Measurements from ENCODE around the gene FLT1.

The FLT1 gene

DNA sequence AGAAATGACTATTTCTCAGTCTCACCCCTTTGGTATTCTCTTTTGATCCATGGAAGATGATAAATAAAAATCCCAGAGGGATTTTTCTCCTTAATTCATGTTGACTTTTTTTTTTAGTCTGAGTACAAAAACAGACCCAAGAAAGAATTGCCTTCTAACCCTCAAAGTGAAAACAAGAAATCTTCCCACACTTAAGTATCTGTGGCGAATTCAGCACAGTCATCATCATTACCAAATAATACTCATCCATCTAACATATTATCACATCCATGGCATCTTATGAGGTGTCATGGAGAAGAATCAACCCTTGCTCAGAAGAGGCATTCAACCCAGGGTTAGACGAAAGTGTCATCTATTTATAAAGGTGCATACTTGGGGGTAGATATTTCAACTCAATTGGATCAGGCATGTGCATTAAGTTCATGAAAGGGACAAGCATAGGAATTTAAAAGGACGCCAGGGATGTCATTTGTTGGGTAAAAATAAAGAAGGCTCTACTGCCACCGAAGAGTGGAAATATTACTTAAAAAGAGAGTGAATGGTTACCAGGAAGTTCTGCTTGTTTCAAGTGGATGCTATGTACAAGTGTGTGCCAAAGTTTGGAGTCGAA, 101.9 kb downstream of the FLT1 start:
- POLR2A ChIA-PET: no interaction called here
- no peak for TF ChIP-seq FOXK2 (IDR thresholded peaks at IDR 0.05)
- TF ChIP-seq SP1 (IDR thresholded peaks at IDR 0.05): no peak
- DNase-seq (ENCODE audit: extremely low spot score): no peak
- CTCF ChIA-PET: no interaction called here

DNA sequence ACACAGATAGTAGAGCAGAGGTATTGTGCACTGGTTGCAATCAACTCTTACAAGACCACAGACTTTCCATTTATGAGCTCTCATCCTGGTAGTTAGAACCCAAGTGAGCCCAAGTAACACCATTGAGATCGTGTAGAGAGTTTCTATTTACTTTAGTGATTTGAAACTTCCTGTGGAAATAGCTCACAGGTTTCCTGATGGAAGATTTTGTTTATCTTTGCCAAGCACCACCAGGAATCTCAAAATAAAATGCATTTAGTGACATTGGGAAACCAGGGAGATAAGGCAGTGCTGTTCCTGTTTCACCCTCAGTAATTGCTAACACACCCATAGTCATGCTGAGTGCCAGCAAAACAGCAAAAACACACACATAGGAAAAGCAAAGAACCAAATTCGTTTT, 102.5 kb downstream of the FLT1 start:
- no peak for TF ChIP-seq ZNF384 (IDR thresholded peaks at IDR 0.05)
- TF ChIP-seq FOXA1 (IDR thresholded peaks at IDR 0.05): no peak
- no peak for TF ChIP-seq L3MBTL2 (conservative IDR thresholded peaks at IDR 0.05)
- no peak for TF ChIP-seq NFRKB (IDR thresholded peaks at IDR 0.05)
- no peak for TF ChIP-seq FOXM1 (IDR thresholded peaks at IDR 0.05; ENCODE audit: borderline replicate concordance)
- TF ChIP-seq LEF1 (IDR thresholded peaks at IDR 0.05; ENCODE audit: borderline replicate concordance): no peak
- no peak for TF ChIP-seq BHLHE40 (IDR thresholded peaks at IDR 0.05; ENCODE audit: borderline replicate concordance)
- TF ChIP-seq TARDBP (IDR thresholded peaks at IDR 0.05): no peak
- no peak for TF ChIP-seq ARNT (IDR thresholded peaks at IDR 0.05)
- no peak for TF ChIP-seq SUZ12 (IDR thresholded peaks at IDR 0.05)
- no peak for TF ChIP-seq CTBP1 (IDR thresholded peaks at IDR 0.05; ENCODE audit: borderline replicate concordance)
- no peak for TF ChIP-seq ELF4 (IDR thresholded peaks at IDR 0.05)
- no peak for TF ChIP-seq FOXK2 (IDR thresholded peaks at IDR 0.05)
- TF ChIP-seq HDGF (IDR thresholded peaks at IDR 0.05; ENCODE audit: borderline replicate concordance): no peak
- TF ChIP-seq, protein P1, sequence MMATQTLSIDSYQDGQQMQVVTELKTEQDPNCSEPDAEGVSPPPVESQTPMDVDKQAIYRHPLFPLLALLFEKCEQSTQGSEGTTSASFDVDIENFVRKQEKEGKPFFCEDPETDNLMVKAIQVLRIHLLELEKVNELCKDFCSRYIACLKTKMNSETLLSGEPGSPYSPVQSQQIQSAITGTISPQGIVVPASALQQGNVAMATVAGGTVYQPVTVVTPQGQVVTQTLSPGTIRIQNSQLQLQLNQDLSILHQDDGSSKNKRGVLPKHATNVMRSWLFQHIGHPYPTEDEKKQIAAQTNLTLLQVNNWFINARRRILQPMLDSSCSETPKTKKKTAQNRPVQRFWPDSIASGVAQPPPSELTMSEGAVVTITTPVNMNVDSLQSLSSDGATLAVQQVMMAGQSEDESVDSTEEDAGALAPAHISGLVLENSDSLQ (IDR thresholded peaks at IDR 0.05): no peak
- no peak for TF ChIP-seq SP1 (IDR thresholded peaks at IDR 0.05)
- no peak for DNase-seq (ENCODE audit: extremely low spot score)
- ChIA-PET CTCF (no interaction called here), POLR2A (no interaction called here)

DNA sequence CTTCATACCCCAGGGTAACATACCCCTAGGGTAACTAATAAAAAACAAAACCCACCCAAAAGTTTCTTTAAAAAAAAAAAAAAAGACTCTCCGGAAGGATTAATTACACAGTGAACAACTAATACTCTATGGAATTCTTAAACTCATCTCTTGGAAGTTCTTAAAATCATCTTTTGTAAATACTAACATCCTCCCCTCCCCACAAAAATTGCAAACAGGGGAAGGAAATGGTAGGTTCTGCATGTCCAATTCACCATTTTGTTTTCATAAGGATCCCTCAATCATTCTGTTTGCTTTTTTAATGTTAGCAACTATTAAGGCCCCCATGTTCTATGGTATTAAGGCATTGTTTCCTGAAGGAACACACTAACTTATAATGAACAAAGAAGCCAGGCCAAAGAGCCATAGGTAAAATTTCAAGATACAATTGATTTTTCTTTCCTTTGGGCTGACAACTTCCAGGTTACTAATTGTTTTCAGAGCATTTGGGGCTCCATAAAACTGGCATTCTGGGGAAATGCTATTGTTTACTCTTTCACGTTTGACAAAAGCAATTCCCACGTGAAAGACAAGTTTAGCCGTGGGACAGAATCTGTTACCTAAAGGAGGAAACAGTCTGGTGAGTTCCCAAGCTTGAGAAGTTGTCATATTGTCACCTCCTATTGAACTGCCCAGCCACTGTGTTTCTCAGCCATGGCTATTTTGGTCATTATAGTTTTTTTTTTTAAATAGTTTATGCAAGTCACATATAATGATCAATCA, 107.0 kb downstream of the FLT1 start:
- TF ChIP-seq, protein P1 (IDR thresholded peaks at IDR 0.05): no peak
- TF ChIP-seq BHLHE40 (IDR thresholded peaks at IDR 0.05; ENCODE audit: borderline replicate concordance): no peak
- no peak for TF ChIP-seq NFRKB (IDR thresholded peaks at IDR 0.05)
- TF ChIP-seq ARNT (IDR thresholded peaks at IDR 0.05): no peak
- TF ChIP-seq L3MBTL2 (conservative IDR thresholded peaks at IDR 0.05): no peak
- no peak for TF ChIP-seq TARDBP (IDR thresholded peaks at IDR 0.05)
- no peak for TF ChIP-seq FOXA1 (IDR thresholded peaks at IDR 0.05)
- TF ChIP-seq SUZ12 (IDR thresholded peaks at IDR 0.05): no peak
- no peak for TF ChIP-seq ZNF384 (IDR thresholded peaks at IDR 0.05)
- TF ChIP-seq FOXM1 (IDR thresholded peaks at IDR 0.05; ENCODE audit: borderline replicate concordance): no peak
- no peak for TF ChIP-seq LEF1 (IDR thresholded peaks at IDR 0.05; ENCODE audit: borderline replicate concordance)
- TF ChIP-seq FOXK2 (IDR thresholded peaks at IDR 0.05): no peak
- no peak for TF ChIP-seq SP1 (IDR thresholded peaks at IDR 0.05)
- TF ChIP-seq ELF4 (IDR thresholded peaks at IDR 0.05): no peak
- no peak for TF ChIP-seq HDGF (IDR thresholded peaks at IDR 0.05; ENCODE audit: borderline replicate concordance)
- TF ChIP-seq CTBP1 (IDR thresholded peaks at IDR 0.05; ENCODE audit: borderline replicate concordance): no peak
- ChIA-PET POLR2A (interaction anchor here (0.7 kb wide), 1 partner anchor 23 kb away, joined by 3 read pairs; no protein-coding TSS in a partner anchor), CTCF (no interaction called here)
- no peak for DNase-seq (ENCODE audit: extremely low spot score)

DNA sequence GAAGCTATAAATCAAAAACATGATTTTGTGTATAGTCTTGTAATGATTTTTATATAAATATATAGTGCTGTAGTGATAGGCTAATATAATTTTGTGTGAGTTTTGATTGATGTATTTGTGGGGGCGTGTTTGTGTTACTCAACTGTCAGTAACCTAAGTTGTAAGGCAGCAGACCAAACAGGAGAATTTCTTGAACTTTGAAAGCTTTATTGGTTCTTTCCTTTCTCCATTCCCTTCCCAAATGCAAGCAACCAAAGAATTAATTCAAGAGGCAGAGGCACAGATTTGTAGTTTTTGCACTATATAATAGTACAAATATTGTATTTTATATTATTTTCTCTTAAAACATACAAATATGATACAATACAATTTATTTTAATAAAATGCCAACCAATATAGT, 109.6 kb downstream of the FLT1 start:
- ChIA-PET POLR2A (no interaction called here), CTCF (interaction anchor here (0.6 to 1.1 kb wide), 3 partner anchors 76 to 411 kb away, joined by 3 read pairs; no protein-coding TSS in a partner anchor)
- TF ChIP-seq ELF4 (IDR thresholded peaks at IDR 0.05) (no peak), FOXK2 (IDR thresholded peaks at IDR 0.05) (no peak), HDGF (IDR thresholded peaks at IDR 0.05; ENCODE audit: borderline replicate concordance) (no peak), L3MBTL2 (conservative IDR thresholded peaks at IDR 0.05) (no peak), ARNT (IDR thresholded peaks at IDR 0.05) (no peak), ZNF384 (IDR thresholded peaks at IDR 0.05) (no peak), NFRKB (IDR thresholded peaks at IDR 0.05) (no peak), CTBP1 (IDR thresholded peaks at IDR 0.05; ENCODE audit: borderline replicate concordance) (no peak), TARDBP (IDR thresholded peaks at IDR 0.05) (no peak), BHLHE40 (IDR thresholded peaks at IDR 0.05; ENCODE audit: borderline replicate concordance) (no peak), LEF1 (IDR thresholded peaks at IDR 0.05; ENCODE audit: borderline replicate concordance) (no peak)
- TF ChIP-seq, protein P1 (IDR thresholded peaks at IDR 0.05): no peak
- DNase-seq (ENCODE audit: extremely low spot score): no peak

DNA sequence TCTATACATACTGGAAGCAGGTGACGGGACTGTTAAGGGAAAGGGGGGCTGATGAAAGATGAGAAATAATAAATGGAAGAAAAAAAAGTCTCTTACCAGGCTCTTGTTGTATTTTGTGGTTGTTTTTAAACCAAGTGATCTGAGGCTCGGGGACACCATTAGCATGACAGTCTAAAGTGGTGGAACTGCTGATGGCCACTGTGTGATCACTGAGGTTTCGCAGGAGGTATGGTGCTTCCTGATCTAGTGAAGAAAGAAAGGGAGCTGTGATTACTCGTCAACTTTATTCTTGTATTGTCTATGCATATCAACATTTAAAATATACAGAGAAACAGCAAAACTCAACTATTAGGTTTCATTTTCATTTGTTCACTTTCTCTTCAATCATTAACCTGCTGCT, 110.1 kb downstream of the FLT1 start:
- TF ChIP-seq CTBP1 (IDR thresholded peaks at IDR 0.05; ENCODE audit: borderline replicate concordance): no peak
- TF ChIP-seq TARDBP (IDR thresholded peaks at IDR 0.05): no peak
- TF ChIP-seq ARNT (IDR thresholded peaks at IDR 0.05): no peak
- no peak for TF ChIP-seq NFRKB (IDR thresholded peaks at IDR 0.05)
- TF ChIP-seq FOXM1 (IDR thresholded peaks at IDR 0.05; ENCODE audit: borderline replicate concordance): no peak
- no peak for TF ChIP-seq L3MBTL2 (conservative IDR thresholded peaks at IDR 0.05)
- TF ChIP-seq SP1 (IDR thresholded peaks at IDR 0.05): no peak
- TF ChIP-seq, protein P1 (IDR thresholded peaks at IDR 0.05): no peak
- TF ChIP-seq FOXK2 (IDR thresholded peaks at IDR 0.05): no peak
- TF ChIP-seq ELF4 (IDR thresholded peaks at IDR 0.05): no peak
- TF ChIP-seq HDGF (IDR thresholded peaks at IDR 0.05; ENCODE audit: borderline replicate concordance): no peak
- TF ChIP-seq BHLHE40 (IDR thresholded peaks at IDR 0.05; ENCODE audit: borderline replicate concordance): no peak
- TF ChIP-seq ZNF384 (IDR thresholded peaks at IDR 0.05): no peak
- TF ChIP-seq FOXA1 (IDR thresholded peaks at IDR 0.05): no peak
- no peak for TF ChIP-seq SUZ12 (IDR thresholded peaks at IDR 0.05)
- TF ChIP-seq LEF1 (IDR thresholded peaks at IDR 0.05; ENCODE audit: borderline replicate concordance): no peak
- POLR2A ChIA-PET: no interaction called here
- DNase-seq (ENCODE audit: extremely low spot score): no peak
- CTCF ChIA-PET: no interaction called here
